ENCODE measurements around the gene DMWD. TPM values are rescaled to one million over a fixed set of nuclear protein-coding genes. Genes with fewer than 3 reads are reported as not detected.

DMWD gene
- total and polyA plus RNA-seq, 2 of the 13 experiments (the other 11 are each of a cell fraction or from before 2014, with no cell fraction given) = 10.3 to 14.9 TPM

DNA sequence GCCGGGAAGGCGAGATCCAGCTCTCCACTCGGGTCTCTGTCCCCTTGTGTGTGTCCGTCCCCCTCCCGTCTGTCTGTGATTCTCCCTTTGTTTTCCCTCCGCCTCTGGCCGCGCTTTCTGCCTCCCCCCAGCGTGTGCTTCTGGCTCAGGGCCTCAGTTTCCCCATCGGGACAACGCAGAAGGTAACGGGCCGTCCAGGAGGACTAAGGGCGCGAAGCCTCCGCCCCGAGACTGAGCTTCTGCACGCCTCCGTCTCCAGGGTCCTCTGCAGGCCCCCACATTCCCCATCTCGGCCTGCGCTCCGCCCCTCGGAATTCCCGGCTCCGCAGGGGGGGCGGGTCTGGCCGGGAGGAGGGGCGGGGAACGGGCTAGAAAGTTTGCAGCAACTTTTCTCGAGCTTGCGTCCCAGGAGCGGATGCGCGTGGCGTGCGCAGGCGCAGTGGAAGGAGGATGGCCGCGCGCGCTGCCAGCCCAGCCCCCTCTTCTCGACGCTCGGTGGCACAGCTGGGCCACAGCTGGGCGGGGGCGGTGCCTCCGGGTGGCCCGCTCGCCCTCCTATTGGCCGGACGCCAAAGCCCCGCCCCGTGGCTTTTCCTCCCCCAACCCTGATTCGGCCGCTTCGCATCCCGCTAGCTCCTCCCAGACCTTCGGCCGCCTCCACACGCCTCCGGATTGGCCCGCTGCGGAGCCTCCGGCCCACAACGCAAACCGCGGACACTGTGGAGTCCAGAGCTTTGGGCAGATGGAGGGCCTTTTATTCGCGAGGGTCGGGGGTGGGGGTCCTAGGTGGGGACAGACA, 23.5 kb downstream of the DMWD start, which contains the start of gene SIX5 (continued):
- TF ChIP-seq, protein P1, sequence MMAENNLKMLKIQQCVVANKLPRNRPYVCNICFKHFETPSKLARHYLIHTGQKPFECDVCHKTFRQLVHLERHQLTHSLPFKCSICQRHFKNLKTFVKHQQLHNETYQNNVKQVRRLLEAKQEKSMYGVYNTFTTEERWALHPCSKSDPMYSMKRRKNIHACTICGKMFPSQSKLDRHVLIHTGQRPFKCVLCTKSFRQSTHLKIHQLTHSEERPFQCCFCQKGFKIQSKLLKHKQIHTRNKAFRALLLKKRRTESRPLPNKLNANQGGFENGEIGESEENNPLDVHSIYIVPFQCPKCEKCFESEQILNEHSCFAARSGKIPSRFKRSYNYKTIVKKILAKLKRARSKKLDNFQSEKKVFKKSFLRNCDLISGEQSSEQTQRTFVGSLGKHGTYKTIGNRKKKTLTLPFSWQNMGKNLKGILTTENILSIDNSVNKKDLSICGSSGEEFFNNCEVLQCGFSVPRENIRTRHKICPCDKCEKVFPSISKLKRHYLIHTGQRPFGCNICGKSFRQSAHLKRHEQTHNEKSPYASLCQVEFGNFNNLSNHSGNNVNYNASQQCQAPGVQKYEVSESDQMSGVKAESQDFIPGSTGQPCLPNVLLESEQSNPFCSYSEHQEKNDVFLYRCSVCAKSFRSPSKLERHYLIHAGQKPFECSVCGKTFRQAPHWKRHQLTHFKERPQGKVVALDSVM (CRISPR knock-in tag; IDR thresholded peaks at IDR 0.05) = peak; percentile 63
- TF ChIP-seq MXD1 (CRISPR knock-in tag; IDR thresholded peaks at IDR 0.05) (peak; percentile 47; the same call in 1 of the 2 replicates), ZNF335 (CRISPR knock-in tag; IDR thresholded peaks at IDR 0.05) (no peak; the same call in 1 of the 2 replicates), ZNF75D (CRISPR knock-in tag; IDR thresholded peaks at IDR 0.05; ENCODE audit: borderline replicate concordance) (no peak), ZBTB1 (CRISPR knock-in tag; IDR thresholded peaks at IDR 0.05; ENCODE audit: borderline replicate concordance) (no peak), ZFP37 (CRISPR knock-in tag; IDR thresholded peaks at IDR 0.05; ENCODE audit: borderline replicate concordance) (peak; percentile 86; the same call in 1 of the 2 replicates), CSRNP2 (CRISPR knock-in tag; conservative IDR thresholded peaks at IDR 0.05; ENCODE audit: low read depth) (no peak), ZNF232 (CRISPR knock-in tag; IDR thresholded peaks at IDR 0.05; ENCODE audit: borderline replicate concordance) (peak; percentile 81; the same call in 1 of the 2 replicates), PITX1 (CRISPR knock-in tag; IDR thresholded peaks at IDR 0.05) (no peak), ZNF678 (CRISPR knock-in tag; IDR thresholded peaks at IDR 0.05) (no peak), ZNF670 (CRISPR knock-in tag; IDR thresholded peaks at IDR 0.05; ENCODE audit: borderline replicate concordance) (no peak), MTERF4 (CRISPR knock-in tag; IDR thresholded peaks at IDR 0.05) (no peak), PATZ1 (CRISPR knock-in tag; IDR thresholded peaks at IDR 0.05) (peak; percentile 97)
- TF ChIP-seq, protein P2, sequence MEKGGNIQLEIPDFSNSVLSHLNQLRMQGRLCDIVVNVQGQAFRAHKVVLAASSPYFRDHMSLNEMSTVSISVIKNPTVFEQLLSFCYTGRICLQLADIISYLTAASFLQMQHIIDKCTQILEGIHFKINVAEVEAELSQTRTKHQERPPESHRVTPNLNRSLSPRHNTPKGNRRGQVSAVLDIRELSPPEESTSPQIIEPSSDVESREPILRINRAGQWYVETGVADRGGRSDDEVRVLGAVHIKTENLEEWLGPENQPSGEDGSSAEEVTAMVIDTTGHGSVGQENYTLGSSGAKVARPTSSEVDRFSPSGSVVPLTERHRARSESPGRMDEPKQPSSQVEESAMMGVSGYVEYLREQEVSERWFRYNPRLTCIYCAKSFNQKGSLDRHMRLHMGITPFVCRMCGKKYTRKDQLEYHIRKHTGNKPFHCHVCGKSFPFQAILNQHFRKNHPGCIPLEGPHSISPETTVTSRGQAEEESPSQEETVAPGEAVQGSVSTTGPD (CRISPR knock-in tag; IDR thresholded peaks at IDR 0.05) = no peak
- TF ChIP-seq, protein P3, sequence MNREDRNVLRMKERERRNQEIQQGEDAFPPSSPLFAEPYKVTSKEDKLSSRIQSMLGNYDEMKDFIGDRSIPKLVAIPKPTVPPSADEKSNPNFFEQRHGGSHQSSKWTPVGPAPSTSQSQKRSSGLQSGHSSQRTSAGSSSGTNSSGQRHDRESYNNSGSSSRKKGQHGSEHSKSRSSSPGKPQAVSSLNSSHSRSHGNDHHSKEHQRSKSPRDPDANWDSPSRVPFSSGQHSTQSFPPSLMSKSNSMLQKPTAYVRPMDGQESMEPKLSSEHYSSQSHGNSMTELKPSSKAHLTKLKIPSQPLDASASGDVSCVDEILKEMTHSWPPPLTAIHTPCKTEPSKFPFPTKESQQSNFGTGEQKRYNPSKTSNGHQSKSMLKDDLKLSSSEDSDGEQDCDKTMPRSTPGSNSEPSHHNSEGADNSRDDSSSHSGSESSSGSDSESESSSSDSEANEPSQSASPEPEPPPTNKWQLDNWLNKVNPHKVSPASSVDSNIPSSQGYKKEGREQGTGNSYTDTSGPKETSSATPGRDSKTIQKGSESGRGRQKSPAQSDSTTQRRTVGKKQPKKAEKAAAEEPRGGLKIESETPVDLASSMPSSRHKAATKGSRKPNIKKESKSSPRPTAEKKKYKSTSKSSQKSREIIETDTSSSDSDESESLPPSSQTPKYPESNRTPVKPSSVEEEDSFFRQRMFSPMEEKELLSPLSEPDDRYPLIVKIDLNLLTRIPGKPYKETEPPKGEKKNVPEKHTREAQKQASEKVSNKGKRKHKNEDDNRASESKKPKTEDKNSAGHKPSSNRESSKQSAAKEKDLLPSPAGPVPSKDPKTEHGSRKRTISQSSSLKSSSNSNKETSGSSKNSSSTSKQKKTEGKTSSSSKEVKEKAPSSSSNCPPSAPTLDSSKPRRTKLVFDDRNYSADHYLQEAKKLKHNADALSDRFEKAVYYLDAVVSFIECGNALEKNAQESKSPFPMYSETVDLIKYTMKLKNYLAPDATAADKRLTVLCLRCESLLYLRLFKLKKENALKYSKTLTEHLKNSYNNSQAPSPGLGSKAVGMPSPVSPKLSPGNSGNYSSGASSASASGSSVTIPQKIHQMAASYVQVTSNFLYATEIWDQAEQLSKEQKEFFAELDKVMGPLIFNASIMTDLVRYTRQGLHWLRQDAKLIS (CRISPR knock-in tag; IDR thresholded peaks at IDR 0.05) = 0 out of 2 replicates have a peak, but pooled peaks have one; percentile 67
